ENCODE measurements around the gene HOXA11. TPM values are rescaled to one million over a fixed set of nuclear protein-coding genes. Genes with fewer than 3 reads are reported as not detected.

Gene HOXA11
- total RNA-seq, 2 donors from 2014 or later, result 0.28 to 3.7 TPM

DNA sequence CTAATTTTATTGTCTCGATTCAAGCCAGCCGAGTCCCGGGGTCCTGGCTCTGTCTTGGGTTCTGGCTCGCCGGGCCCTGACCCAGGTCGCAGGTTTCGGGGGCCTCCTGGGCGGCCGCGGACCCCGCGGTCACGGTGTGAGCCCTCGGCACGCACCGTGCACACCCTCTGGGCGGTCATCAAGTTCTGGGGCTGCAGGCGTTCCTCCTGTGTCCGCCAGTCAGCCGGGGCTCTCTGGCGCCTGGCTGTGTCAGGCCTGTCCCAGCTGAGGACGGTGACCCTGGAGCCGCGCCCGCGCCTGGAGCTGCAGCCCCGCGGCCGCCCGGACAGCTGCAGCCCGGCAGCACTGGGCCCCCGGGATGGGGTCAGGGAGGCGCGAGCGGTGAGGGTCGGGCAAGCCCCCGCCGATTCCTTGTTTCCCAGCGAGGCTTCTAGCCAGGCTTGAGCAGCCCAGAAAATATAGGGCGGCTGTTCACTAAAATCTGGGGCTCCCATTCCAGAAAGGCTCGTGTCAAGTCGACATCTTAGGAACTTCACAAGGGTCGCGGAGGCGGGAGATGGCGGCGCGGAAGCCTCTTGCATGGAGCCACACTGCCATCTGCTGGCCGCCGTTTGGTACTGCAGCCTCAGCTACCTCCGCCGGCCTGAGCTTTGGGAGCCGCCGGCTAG, 24.4 kb downstream of the HOXA11 start:
- Histone ChIP-seq H3K9me3 (no peaks in the 10 kb centered on the region), H3K27ac (no peak overlapping the region), H3K4me1 (ENCODE audit: control insufficient read depth in 1 of 2, low read depth in 2 of 2) (peaks cover 11 to 26% of the 10 kb centered on the region in 2 donors), H3K4me3 (peak overlapping the region; percentile 78), H3K36me3 (no peaks in the 10 kb centered on the region), H3K27me3 (replicated peaks; ENCODE audit: insufficient read depth) (peaks cover 4% of the 10 kb centered on the region)
- TF ChIP-seq, protein P1, sequence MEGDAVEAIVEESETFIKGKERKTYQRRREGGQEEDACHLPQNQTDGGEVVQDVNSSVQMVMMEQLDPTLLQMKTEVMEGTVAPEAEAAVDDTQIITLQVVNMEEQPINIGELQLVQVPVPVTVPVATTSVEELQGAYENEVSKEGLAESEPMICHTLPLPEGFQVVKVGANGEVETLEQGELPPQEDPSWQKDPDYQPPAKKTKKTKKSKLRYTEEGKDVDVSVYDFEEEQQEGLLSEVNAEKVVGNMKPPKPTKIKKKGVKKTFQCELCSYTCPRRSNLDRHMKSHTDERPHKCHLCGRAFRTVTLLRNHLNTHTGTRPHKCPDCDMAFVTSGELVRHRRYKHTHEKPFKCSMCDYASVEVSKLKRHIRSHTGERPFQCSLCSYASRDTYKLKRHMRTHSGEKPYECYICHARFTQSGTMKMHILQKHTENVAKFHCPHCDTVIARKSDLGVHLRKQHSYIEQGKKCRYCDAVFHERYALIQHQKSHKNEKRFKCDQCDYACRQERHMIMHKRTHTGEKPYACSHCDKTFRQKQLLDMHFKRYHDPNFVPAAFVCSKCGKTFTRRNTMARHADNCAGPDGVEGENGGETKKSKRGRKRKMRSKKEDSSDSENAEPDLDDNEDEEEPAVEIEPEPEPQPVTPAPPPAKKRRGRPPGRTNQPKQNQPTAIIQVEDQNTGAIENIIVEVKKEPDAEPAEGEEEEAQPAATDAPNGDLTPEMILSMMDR (IDR thresholded peaks at IDR 0.05), result no peak
- ATAC-seq (ENCODE audit: insufficient number of reproducible peaks, low FRiP score, low read depth) (peak; percentile 7), DNase-seq (ENCODE audit: low spot score) (peak; percentile 54)

DNA sequence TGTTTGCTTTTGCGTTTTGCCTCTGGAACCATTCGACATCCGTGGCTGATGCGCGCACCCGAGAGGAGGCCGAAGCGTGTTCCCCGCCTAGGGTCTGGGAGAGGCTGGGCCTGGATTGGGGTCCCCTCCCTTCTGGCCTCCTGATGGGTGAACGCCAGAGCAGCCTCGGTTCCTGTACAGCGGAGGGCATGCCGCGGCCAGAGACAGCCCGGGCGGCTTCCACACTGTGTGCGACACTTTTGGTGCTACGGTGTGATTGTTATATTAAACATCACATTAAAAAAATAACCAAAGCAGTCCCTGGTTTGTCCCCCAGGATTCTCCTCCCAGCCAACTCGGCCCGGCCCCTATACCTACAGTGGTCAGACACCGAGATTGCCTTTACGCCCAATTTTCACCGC, 24.9 kb downstream of the HOXA11 start:
- Histone ChIP-seq H3K9me3 (no peaks in the 10 kb centered on the region), H3K27ac (no peak overlapping the region), H3K27me3 (replicated peaks; ENCODE audit: insufficient read depth) (no peaks in the 10 kb centered on the region), H3K36me3 (no peaks in the 10 kb centered on the region), H3K4me1 (ENCODE audit: control insufficient read depth in 1 of 2, low read depth in 2 of 2) (peaks cover 10 to 26% of the 10 kb centered on the region in 2 donors), H3K4me3 (peak overlapping the region; percentile 78)
- TF ChIP-seq, protein P1 (IDR thresholded peaks at IDR 0.05), result no peak
- ATAC-seq (ENCODE audit: insufficient number of reproducible peaks, low FRiP score, low read depth), result no peak
- DNase-seq (ENCODE audit: low spot score), result no peak

DNA sequence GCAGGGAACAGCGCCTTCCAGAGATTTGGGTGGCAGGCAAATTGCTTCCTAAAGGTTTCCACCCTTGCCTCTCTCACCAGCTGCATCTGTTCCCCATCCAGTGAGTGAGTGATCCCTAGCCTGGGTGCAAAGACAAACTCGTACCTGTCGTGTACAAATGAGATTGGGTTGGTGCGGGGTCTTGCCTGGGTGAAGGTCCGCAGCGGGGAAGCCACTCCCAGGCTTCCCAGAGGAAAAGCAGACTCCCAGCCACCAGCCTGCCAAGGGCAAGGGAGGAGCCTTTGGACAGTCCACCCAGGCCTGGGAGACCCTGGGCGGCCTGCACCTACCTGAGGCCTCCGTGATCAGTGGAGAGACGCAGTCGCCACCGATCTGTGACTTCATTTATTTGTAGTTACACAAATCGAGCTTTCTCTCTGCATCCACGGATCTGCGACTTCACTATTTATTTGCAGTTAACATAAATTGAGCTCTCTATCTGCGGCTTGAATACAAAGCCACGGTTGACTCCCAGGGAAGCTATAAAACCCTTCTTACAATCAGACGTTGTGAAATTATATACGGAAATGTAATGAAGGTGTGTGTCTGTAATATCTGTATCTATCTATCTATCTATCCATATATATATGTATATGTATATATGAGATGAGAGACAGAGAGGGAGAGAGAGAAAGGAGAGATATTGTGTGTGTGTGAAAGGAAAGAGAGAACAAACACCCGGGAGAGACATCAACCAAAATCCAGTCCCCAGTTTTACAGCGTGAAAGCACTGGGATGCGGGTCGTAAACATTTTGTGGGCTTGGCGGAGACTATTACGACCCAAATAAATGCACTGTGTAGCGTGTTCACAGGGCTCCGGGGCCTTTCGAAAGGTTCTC, 25.5 kb downstream of the HOXA11 start:
- H3K4me3 ChIP-seq, result peak overlapping the region; percentile 78
- H3K9me3 ChIP-seq, result no peaks in the 10 kb centered on the region
- no peaks in the 10 kb centered on the region for H3K27me3 ChIP-seq (replicated peaks; ENCODE audit: insufficient read depth)
- DNase-seq (ENCODE audit: low spot score) (no peak), ATAC-seq (ENCODE audit: insufficient number of reproducible peaks, low FRiP score, low read depth) (no peak)
- TF ChIP-seq, protein P1 (IDR thresholded peaks at IDR 0.05), result no peak
- H3K27ac ChIP-seq, result no peak overlapping the region
- peaks cover 13 to 24% of the 10 kb centered on the region in 2 donors for H3K4me1 ChIP-seq (ENCODE audit: control insufficient read depth in 1 of 2, low read depth in 2 of 2)
- H3K36me3 ChIP-seq, result no peaks in the 10 kb centered on the region

DNA sequence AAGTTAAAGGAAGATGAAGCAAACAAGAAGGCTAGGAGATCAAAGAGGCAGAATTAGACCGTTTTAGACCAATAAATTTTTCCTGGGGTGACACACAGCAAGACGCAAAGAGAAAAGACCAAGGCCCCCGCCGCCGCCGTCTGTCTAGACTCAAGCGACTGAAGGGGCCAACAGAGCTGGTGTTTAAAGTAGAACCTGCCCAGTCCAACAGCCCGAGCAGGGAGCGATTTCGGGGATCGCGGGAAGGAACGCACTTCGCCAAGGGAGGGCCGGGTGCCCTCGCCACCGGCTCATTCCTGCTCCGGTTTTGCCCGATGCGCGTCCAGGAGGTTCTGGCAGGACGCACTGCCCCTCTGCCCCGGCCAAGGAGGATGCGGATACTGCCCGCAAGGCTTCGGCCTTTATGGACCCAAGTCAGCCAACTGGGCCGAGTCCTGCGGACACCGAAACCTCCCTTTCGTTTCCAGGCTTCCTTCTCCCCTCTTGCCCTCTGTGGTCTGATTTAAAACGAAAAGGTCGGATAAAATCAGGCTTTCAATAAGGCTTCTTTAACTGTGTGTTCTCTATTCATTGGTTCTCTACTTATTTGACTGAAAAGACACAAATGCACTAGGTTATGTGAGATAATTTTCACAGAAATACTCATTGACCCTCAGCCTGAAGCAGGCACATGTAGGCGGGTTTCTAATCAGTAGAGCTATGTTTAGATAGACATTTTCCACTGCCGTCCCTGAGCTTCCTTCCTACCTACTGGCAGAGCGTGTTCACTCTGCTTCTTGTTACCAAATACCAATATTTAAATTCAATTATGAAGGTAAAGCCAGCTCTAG, 26.4 kb downstream of the HOXA11 start:
- Histone ChIP-seq H3K27me3 (replicated peaks; ENCODE audit: insufficient read depth) (no peaks in the 10 kb centered on the region), H3K4me3 (no peak overlapping the region), H3K4me1 (ENCODE audit: control insufficient read depth in 1 of 2, low read depth in 2 of 2) (peaks cover 13 to 24% of the 10 kb centered on the region in 2 donors)

More for the DNA sequence above, 26.4 kb downstream of the HOXA11 start:
- Histone ChIP-seq H3K27ac (no peak overlapping the region), H3K36me3 (no peaks in the 10 kb centered on the region), H3K9me3 (no peaks in the 10 kb centered on the region)
- DNase-seq (ENCODE audit: low spot score), result no peak
- ATAC-seq (ENCODE audit: insufficient number of reproducible peaks, low FRiP score, low read depth), result no peak
- TF ChIP-seq, protein P1 (IDR thresholded peaks at IDR 0.05), result no peak

Measured in thoracic aorta (tissue), 2 donors.